SIG-M5 (cell line): Measurements from ENCODE around the gene SLC7A11.

Experiments used
- DNase-seq: peaks from one replicate; lab custom pipeline; 2025; lab: John Stamatoyannopoulos, UW

Gene SLC7A11

DNA sequence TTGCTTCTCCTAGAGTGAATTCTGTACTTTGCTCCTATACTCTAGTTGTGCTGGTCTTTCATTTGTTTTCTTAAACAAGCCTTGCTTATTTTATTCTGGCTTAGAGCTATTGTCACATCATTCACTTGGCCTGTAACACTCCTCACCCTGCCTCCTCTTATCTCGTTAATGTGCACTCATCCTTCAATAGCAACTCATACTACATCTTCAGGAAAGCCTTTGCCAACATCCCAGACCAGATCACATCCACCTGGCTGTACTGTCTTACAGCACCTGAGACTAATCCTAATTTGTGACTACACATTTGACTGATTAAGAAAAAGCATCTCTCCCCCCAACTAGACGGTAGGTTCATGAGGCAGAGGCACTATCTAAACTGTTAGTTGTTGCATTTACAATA lies 80.8 kb downstream of the SLC7A11 start:
- no peak for DNase-seq

DNA sequence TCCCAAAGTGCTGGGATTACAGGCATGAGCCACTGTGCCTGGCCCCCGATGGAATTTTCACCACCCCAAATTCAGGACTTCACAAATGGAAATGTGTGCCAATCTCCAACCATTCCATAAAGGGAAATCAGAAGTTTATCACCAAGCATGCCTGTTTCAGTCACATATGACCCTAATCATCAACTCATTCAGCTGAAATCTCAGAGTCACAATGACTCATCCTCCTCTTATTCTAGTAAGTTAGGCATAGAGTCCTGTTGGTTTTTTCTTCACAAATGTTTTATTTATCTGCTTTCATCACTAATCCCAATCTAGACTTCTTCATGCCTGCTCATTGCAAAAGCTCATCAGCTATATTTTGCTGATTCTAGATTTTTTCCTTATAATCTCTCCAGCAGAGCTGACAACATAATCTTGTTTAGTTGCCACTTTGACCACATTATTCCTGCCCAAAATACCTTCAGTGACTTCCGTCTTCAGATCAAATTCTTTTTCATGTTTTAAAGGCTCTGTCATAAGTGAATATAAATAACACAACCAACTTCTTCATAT lies 83.3 kb downstream of the SLC7A11 start:
- no peak for DNase-seq

DNA sequence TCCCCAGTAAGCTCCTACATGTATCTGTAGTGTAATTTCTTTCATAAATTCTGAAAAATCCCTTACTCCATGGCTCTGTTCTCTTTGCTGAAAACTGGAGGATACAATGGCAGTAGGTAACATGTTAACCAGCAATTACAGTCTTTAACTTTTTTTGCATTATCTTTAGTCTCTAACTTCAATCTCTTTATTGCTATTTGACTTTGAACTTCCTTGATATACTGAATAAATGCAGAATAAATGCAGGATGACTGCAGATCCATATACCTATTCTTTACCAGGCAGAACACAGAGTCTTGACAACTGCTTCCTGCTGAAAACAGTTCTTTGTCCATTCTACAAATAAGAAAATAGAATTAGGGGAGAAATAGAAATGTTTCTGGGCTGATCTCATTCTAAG lies 101.3 kb downstream of the SLC7A11 start:
- DNase-seq: no peak

DNA sequence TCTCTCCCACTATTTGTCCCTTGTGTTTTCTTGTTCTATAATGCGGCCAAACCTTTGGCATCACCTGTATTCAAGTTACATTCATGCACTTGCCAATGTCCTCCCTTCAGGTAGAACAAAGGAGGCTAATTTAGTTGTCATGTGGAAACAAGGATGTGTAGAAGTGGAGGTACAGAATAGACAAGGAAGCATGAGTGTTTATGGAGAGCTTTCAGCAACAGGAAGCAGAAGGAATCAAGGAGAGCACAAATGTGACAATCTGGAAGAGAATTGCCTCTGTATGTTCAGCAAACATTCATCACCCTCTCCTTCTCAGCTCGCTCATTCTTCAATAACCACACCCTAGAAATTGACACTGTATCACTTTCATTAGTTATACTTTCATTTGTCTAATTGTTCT lies 103.4 kb downstream of the SLC7A11 start:
- no peak for DNase-seq

DNA sequence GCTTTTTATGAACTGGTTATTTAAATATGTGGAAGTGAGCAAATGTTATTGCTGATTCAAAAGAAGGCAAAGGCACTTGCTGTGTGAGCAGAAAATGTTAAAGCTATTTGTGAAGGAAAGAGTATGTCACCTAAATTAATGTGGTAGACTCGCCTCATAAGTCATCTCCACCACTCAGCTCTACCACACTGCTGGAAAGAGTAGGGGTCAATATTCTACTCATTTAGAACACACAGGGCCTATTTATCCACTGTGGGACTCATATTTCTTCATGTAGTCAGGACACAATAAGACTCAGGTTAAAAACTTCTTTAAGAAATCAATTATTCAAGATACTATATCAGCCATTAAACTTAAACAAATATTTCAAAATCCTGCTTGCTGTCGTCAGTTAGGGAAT lies 106.5 kb downstream of the SLC7A11 start:
- no peak for DNase-seq

DNA sequence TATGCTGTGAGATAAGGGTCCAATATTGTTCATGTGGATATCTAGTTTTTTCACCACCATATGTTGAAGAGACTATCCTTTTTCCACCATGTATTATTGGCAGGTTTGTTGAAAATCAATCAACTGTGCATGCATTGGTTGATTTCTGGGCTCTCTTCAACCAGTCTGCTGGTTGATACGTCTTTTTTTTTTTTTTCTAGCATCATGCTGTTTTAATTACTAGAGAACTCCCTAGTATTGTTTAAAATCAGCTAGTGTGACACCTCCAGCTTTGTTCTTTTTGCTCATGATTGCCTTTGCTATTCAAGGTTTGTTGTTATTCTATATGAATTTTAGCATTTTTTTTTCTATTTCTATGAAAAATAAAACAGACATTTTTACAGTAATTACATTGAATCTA lies 123.9 kb downstream of the SLC7A11 start:
- DNase-seq: no peak

DNA sequence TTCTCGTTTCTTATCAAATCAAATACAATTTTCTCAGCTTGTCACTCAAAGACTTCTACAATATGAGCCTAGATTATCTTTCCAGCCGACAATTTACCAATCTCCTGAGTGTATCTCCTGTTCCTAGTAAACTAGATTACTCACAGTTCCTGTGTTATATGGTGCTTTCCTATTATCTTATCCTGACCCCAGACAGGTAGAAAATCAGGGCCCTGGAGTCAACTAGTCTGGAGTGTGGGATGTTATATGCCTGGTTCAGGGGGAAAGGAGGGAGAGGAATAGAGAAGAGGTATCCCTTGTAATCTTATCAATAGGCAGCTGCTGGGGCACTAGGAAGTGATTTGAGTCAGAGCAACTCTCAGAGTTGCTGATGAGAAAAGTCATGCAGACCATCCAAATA lies 127.1 kb downstream of the SLC7A11 start:
- no peak for DNase-seq

DNA sequence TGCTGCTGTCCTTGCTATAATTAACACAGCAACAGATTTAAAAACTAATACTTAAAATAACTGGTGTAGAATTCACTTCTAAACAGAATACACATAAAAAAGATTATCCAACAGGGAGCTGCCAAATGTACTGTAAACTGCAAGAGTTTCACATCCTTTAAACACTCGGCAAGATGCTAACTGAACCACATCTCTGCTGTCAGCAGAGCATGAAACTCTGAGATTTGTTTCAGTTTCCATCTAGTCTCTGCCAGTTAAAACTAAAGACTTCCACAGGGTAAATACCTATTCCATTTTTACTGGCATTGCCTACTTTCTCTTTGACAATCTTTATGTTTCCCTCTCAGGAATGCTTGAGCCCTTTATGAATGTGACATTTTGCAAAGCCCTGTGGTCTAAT lies 127.7 kb downstream of the SLC7A11 start:
- DNase-seq: no peak
